PC-3 (cell line): Measurements from ENCODE around the gene PCBP2.

Experiments
- EZH2 ChIP-seq: fragments of 300-600 bp; sonication (generic); IDR thresholded peaks from one replicate; pipeline ENCODE4 v1.6.1; 2017; ENCODE audit warnings: antibody characterized with exemption, mild to moderate bottlenecking, low read length; ENCODE audit not compliant: unreplicated experiment
- TF ChIP-seq, protein P1 (sequence below): fragments of 300-600 bp; sonication (generic); conservative IDR thresholded peaks from 2 replicates; pipeline ENCODE4 v1.5.1; 2017; ENCODE audit warnings: antibody characterized with exemption, low read depth, mild to moderate bottlenecking, low read length

DNA sequence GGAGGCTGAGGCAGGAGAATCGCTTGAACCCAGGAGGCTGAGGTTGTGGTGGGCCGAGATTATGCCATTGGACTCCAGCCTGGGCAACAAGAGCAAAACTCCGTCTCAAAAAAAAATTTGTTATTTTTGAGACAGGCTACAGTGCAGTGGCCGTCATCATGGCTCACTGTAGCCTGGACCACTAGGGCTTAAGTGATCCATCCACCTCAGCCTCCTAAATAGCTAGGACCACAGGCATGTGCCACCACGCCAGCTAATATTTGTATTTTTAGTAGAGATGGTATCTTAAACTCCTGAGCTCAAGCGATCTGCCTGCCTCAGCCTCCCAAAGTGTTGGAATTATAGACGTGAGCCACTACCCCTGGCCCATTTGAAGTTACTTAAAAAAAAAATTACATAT is 966 bp upstream of the PCBP2 start:
- TF ChIP-seq, protein P1, sequence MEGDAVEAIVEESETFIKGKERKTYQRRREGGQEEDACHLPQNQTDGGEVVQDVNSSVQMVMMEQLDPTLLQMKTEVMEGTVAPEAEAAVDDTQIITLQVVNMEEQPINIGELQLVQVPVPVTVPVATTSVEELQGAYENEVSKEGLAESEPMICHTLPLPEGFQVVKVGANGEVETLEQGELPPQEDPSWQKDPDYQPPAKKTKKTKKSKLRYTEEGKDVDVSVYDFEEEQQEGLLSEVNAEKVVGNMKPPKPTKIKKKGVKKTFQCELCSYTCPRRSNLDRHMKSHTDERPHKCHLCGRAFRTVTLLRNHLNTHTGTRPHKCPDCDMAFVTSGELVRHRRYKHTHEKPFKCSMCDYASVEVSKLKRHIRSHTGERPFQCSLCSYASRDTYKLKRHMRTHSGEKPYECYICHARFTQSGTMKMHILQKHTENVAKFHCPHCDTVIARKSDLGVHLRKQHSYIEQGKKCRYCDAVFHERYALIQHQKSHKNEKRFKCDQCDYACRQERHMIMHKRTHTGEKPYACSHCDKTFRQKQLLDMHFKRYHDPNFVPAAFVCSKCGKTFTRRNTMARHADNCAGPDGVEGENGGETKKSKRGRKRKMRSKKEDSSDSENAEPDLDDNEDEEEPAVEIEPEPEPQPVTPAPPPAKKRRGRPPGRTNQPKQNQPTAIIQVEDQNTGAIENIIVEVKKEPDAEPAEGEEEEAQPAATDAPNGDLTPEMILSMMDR: no peak
- no peak for TF ChIP-seq EZH2
